ENCODE data around the gene EPAS1.

- TF ChIP-seq POLR2A (IDR thresholded peaks at IDR 0.05; ENCODE audit: control extremely low read depth in 1 of 2, low read depth in 2 of 2, low read length in 2 of 2) = no peak
- no peak for TF ChIP-seq SRF (IDR thresholded peaks at IDR 0.05; ENCODE audit: low read depth, low read length)
- TF ChIP-seq POLR2AphosphoS5 (IDR thresholded peaks at IDR 0.05; ENCODE audit: low read depth, low read length) = no peak
- TF ChIP-seq, protein P1, sequence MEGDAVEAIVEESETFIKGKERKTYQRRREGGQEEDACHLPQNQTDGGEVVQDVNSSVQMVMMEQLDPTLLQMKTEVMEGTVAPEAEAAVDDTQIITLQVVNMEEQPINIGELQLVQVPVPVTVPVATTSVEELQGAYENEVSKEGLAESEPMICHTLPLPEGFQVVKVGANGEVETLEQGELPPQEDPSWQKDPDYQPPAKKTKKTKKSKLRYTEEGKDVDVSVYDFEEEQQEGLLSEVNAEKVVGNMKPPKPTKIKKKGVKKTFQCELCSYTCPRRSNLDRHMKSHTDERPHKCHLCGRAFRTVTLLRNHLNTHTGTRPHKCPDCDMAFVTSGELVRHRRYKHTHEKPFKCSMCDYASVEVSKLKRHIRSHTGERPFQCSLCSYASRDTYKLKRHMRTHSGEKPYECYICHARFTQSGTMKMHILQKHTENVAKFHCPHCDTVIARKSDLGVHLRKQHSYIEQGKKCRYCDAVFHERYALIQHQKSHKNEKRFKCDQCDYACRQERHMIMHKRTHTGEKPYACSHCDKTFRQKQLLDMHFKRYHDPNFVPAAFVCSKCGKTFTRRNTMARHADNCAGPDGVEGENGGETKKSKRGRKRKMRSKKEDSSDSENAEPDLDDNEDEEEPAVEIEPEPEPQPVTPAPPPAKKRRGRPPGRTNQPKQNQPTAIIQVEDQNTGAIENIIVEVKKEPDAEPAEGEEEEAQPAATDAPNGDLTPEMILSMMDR (IDR thresholded peaks at IDR 0.05; ENCODE audit: control extremely low read depth in 1 of 3, insufficient read depth in 1 of 3, low read depth in 1 of 3, low read length in 3 of 3) = no peak
- no peak for TF ChIP-seq SP1 (IDR thresholded peaks at IDR 0.05; ENCODE audit: low read depth, low read length)
- no peak for TF ChIP-seq EGR1 (IDR thresholded peaks at IDR 0.05; ENCODE audit: borderline replicate concordance, low read depth, low read length)
- TF ChIP-seq CHD1 (IDR thresholded peaks at IDR 0.05; ENCODE audit: low read depth, low read length) = no peak
- no peak for TF ChIP-seq RNF2 (IDR thresholded peaks at IDR 0.05; ENCODE audit: borderline replicate concordance, low read depth, low read length, missing control alignments, poor library complexity, severe bottlenecking)
These were observed 137.7 kb downstream of the EPAS1 start for GRCh38 chr2:46434851-46435273.
